ENCODE results near the gene NASP.

DNA sequence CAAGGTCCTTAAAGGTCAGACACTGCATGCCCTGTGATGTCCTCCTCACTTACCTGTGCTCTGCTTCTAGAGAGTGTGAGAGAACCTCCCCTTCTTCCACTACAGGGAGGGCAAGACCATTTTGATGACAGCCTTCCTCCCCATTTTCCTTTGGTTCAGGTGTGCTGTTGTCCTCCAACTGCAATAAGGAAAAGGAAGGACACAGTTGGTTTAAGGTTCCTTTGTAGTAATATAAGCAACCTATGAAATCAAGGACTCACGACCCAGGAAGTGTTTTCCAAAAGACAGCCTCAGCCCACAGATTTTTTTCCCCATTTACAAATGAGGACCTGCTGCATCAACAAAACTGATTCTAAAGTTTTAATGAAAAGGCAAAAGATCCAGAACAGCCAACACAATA lies 46.6 kb downstream of the NASP start:
- TF ChIP-seq EZH2phosphoT487 (IDR thresholded peaks at IDR 0.05; ENCODE audit: low read depth, severe bottlenecking, unreplicated experiment) (no peak), EZH2 (IDR thresholded peaks at IDR 0.05; ENCODE audit: borderline replicate concordance) (no peak)
- TF ChIP-seq, protein P1, sequence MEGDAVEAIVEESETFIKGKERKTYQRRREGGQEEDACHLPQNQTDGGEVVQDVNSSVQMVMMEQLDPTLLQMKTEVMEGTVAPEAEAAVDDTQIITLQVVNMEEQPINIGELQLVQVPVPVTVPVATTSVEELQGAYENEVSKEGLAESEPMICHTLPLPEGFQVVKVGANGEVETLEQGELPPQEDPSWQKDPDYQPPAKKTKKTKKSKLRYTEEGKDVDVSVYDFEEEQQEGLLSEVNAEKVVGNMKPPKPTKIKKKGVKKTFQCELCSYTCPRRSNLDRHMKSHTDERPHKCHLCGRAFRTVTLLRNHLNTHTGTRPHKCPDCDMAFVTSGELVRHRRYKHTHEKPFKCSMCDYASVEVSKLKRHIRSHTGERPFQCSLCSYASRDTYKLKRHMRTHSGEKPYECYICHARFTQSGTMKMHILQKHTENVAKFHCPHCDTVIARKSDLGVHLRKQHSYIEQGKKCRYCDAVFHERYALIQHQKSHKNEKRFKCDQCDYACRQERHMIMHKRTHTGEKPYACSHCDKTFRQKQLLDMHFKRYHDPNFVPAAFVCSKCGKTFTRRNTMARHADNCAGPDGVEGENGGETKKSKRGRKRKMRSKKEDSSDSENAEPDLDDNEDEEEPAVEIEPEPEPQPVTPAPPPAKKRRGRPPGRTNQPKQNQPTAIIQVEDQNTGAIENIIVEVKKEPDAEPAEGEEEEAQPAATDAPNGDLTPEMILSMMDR (IDR thresholded peaks at IDR 0.05; ENCODE audit: poor library complexity), result no peak

All from hepatocyte (in vitro differentiated cells).